WTC11 (cell line): ENCODE results near the gene NELL2. TPM values are rescaled to one million over a fixed set of nuclear protein-coding genes. Genes with fewer than 3 reads are reported as not detected.

Experiments
- ATAC-seq: fragments of 200-7000 bp; cut with Tn5 transposase; 2 replicates; pipeline ENCODE4 v1.10.0; 2021; ENCODE audit warnings: mild to moderate bottlenecking, moderate library complexity
- CTCF ChIA-PET: fragments of 300-600 bp; sonication (Branson Sonifier 250); formaldehyde crosslinking; loops from one replicate; lab custom pipeline; 2021; ENCODE audit warnings: antibody characterized with exemption; lab: Charles Lee
- POLR2A ChIA-PET: fragments of 350-600 bp; sonication (Branson Sonifier 250); formaldehyde crosslinking; loops from one replicate; lab custom pipeline; 2021; ENCODE audit warnings: antibody characterized with exemption; lab: Charles Lee
- DNase-seq: peaks from one replicate; pipeline ENCODE4 v3.0.0; 2021; ENCODE audit warnings: low spot score
- H3K27ac Mint-ChIP-seq: 2 replicates; pipeline ENCODE4 v1.8.0; 2021; ENCODE audit warnings: mixed read lengths
- H3K27me3 Mint-ChIP-seq: 2 replicates; pipeline ENCODE4 v1.8.0; 2021; ENCODE audit warnings: low read depth, mild to moderate bottlenecking, moderate library complexity, mixed read lengths
- H3K36me3 Mint-ChIP-seq: 2 replicates; pipeline ENCODE4 v1.8.0; 2021; ENCODE audit warnings: mixed read lengths
- H3K4me1 Mint-ChIP-seq: 2 replicates; pipeline ENCODE4 v1.8.0; 2022; ENCODE audit warnings: mixed read lengths
- H3K4me3 Mint-ChIP-seq: 2 replicates; pipeline ENCODE4 v1.8.0; 2021; ENCODE audit warnings: mild to moderate bottlenecking, moderate library complexity, mixed read lengths
- H3K9me3 Mint-ChIP-seq: 2 replicates; pipeline ENCODE4 v1.8.0; 2021; ENCODE audit warnings: mixed read lengths
- FOXK1 ChIP-seq: sonication (generic); formaldehyde crosslinking; IDR thresholded peaks from 2 replicates; pipeline ENCODE4 v1.8.0; 2022; ENCODE audit warnings: mild to moderate bottlenecking, moderate library complexity, missing genetic modification reagents
- MXD4 ChIP-seq: fragments of 250-450 bp; sonication (Bioruptor Pico); IDR thresholded peaks from 2 replicates; pipeline ENCODE4 v1.8.0; 2021; ENCODE audit warnings: mild to moderate bottlenecking, moderate library complexity, borderline replicate concordance
- MYBL2 ChIP-seq: sonication (generic); formaldehyde crosslinking; IDR thresholded peaks from 2 replicates; pipeline ENCODE4 v1.8.1; 2023; ENCODE audit warnings: mild to moderate bottlenecking, moderate library complexity, missing genetic modification reagents
- NFYB ChIP-seq: sonication (generic); formaldehyde crosslinking; conservative IDR thresholded peaks from 2 replicates; pipeline ENCODE4 v1.8.0; 2022; ENCODE audit warnings: low read depth, missing genetic modification reagents
- OVOL2 ChIP-seq: fragments of 250-450 bp; sonication (Bioruptor Pico); IDR thresholded peaks from 2 replicates; pipeline ENCODE4 v1.9.0; 2021; ENCODE audit warnings: mild to moderate bottlenecking, borderline replicate concordance
- SMAD3 ChIP-seq: sonication (generic); formaldehyde crosslinking; IDR thresholded peaks from 2 replicates; pipeline ENCODE4 v1.8.0; 2022; ENCODE audit warnings: missing genetic modification reagents, mild to moderate bottlenecking, borderline replicate concordance
- SMAD4 ChIP-seq: sonication (generic); formaldehyde crosslinking; IDR thresholded peaks from 2 replicates; pipeline ENCODE4 v1.8.0; 2022; ENCODE audit warnings: mild to moderate bottlenecking, missing genetic modification reagents
- SOX15 ChIP-seq: fragments of 250-450 bp; sonication (Bioruptor Pico); IDR thresholded peaks from 2 replicates; pipeline ENCODE4 v1.9.0; 2021; ENCODE audit warnings: mild to moderate bottlenecking
- TEAD4 ChIP-seq: sonication (generic); formaldehyde crosslinking; IDR thresholded peaks from 2 replicates; pipeline ENCODE4 v1.8.0; 2022; ENCODE audit warnings: mild to moderate bottlenecking, missing genetic modification reagents
- ZBTB21 ChIP-seq: sonication (generic); formaldehyde crosslinking; IDR thresholded peaks from 2 replicates; pipeline ENCODE4 v1.8.1; 2023; ENCODE audit warnings: mild to moderate bottlenecking, missing genetic modification reagents, borderline replicate concordance
- ZNF121 ChIP-seq: sonication (generic); formaldehyde crosslinking; IDR thresholded peaks from 2 replicates; pipeline ENCODE4 v1.8.0; 2023; ENCODE audit warnings: missing genetic modification reagents
- ZNF219 ChIP-seq: sonication (generic); formaldehyde crosslinking; IDR thresholded peaks from 2 replicates; pipeline ENCODE4 v1.8.0; 2023; ENCODE audit warnings: missing genetic modification reagents, mild to moderate bottlenecking, borderline replicate concordance
- ZNF423 ChIP-seq: fragments of 250-450 bp; sonication (Bioruptor Pico); IDR thresholded peaks from 2 replicates; pipeline ENCODE4 v2.1.2; 2022; ENCODE audit warnings: mild to moderate bottlenecking, moderate library complexity
- total RNA-seq: library from RNA; stranded (reverse); gene quantifications from 3 replicates; pipeline ENCODE4 v1.2.3, GENCODE V29; 2021
- TF ChIP-seq, protein P1 (sequence below): fragments of 250-450 bp; sonication (Bioruptor Pico); IDR thresholded peaks from 2 replicates; pipeline ENCODE4 v1.9.0; 2021; ENCODE audit warnings: mild to moderate bottlenecking
- TF ChIP-seq, protein P2 (sequence below): sonication (generic); formaldehyde crosslinking; conservative IDR thresholded peaks from 2 replicates; pipeline ENCODE4 v1.8.1; 2022; ENCODE audit warnings: mild to moderate bottlenecking, missing genetic modification reagents
- TF ChIP-seq, protein P3 (sequence below): fragments of 250-450 bp; sonication (Bioruptor Pico); IDR thresholded peaks from 2 replicates; pipeline ENCODE4 v1.9.0; 2021; ENCODE audit warnings: mild to moderate bottlenecking
- TF ChIP-seq, protein P4 (sequence below): sonication (generic); formaldehyde crosslinking; IDR thresholded peaks from 2 replicates; pipeline ENCODE4 v1.8.1; 2023; ENCODE audit warnings: mild to moderate bottlenecking, missing genetic modification reagents

Gene NELL2
- total RNA-seq, 1 experiment from 2014 or later: 37.4 TPM

DNA sequence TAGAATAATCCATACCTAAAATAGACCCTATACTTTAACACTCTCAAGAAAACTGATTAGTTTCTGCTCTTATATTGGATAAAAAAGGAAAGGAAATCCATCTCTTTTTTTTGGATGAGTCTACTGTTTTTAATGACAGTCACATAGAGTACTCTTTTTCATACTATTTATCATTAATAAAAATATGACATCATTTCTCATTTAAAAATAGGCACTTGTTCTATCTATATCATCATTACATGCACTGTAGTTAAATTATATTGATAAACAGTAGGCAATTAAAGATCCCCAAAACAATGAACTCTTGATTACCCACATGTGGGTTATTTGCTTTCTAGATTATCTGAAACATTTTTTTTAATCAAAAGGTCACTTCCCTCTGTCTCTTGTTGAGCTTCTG, 338.8 kb downstream of the NELL2 start:
- DNase-seq (no peak), ATAC-seq (no peak)
- POLR2A ChIA-PET: no interaction called here
- Mint-ChIP-seq H3K4me3 (no peak overlapping the region), H3K27ac (no peak overlapping the region), H3K36me3 (no peaks in the 10 kb centered on the region), H3K27me3 (no peaks in the 10 kb centered on the region), H3K9me3 (no peaks in the 10 kb centered on the region), H3K4me1 (peaks cover 2% of the 10 kb centered on the region; the same call in 1 of the 2 replicates)
- TF ChIP-seq, protein P1, sequence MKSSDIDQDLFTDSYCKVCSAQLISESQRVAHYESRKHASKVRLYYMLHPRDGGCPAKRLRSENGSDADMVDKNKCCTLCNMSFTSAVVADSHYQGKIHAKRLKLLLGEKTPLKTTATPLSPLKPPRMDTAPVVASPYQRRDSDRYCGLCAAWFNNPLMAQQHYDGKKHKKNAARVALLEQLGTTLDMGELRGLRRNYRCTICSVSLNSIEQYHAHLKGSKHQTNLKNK: no peak
- TF ChIP-seq SMAD4 (CRISPR knock-in tag): no peak
- CTCF ChIA-PET: no interaction called here

DNA sequence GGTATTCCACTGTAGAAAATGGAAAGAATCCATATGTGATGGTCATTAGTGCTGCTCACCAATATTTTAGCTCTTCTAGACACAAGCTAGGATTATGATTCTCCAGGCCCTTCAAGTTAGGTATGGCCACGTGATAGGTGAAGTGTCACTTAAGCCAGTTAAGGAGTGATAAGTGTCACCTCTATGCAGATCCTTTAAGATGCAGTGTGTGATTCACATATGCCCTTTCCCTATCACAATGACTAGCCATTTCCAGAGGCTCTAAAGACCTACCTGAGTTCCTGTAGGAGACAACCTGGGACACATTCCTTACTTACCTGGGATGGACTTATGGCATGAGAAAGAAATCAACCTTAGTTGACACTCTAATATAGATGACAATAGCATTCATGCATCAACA, 343.2 kb downstream of the NELL2 start:
- Mint-ChIP-seq H3K4me1 (peaks cover 18% of the 10 kb centered on the region), H3K36me3 (no peaks in the 10 kb centered on the region), H3K4me3 (no peak overlapping the region), H3K9me3 (no peaks in the 10 kb centered on the region), H3K27ac (no peak overlapping the region), H3K27me3 (no peaks in the 10 kb centered on the region)
- TF ChIP-seq, protein P2, sequence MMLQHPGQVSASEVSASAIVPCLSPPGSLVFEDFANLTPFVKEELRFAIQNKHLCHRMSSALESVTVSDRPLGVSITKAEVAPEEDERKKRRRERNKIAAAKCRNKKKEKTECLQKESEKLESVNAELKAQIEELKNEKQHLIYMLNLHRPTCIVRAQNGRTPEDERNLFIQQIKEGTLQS (CRISPR knock-in tag): no peak
- TF ChIP-seq, protein P3, sequence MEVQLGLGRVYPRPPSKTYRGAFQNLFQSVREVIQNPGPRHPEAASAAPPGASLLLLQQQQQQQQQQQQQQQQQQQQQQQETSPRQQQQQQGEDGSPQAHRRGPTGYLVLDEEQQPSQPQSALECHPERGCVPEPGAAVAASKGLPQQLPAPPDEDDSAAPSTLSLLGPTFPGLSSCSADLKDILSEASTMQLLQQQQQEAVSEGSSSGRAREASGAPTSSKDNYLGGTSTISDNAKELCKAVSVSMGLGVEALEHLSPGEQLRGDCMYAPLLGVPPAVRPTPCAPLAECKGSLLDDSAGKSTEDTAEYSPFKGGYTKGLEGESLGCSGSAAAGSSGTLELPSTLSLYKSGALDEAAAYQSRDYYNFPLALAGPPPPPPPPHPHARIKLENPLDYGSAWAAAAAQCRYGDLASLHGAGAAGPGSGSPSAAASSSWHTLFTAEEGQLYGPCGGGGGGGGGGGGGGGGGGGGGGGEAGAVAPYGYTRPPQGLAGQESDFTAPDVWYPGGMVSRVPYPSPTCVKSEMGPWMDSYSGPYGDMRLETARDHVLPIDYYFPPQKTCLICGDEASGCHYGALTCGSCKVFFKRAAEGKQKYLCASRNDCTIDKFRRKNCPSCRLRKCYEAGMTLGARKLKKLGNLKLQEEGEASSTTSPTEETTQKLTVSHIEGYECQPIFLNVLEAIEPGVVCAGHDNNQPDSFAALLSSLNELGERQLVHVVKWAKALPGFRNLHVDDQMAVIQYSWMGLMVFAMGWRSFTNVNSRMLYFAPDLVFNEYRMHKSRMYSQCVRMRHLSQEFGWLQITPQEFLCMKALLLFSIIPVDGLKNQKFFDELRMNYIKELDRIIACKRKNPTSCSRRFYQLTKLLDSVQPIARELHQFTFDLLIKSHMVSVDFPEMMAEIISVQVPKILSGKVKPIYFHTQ: no peak
- no peak for TF ChIP-seq ZBTB21 (CRISPR knock-in tag)
- no peak for TF ChIP-seq SOX15 (CRISPR knock-in tag)
- TF ChIP-seq FOXK1 (CRISPR knock-in tag): no peak
- no peak for TF ChIP-seq ZNF121 (CRISPR knock-in tag)
- no peak for TF ChIP-seq TEAD4 (CRISPR knock-in tag)
- DNase-seq (no peak), ATAC-seq (no peak)
- ChIA-PET CTCF (interaction anchor here (1.5 kb wide), 1 partner anchor 242 kb away, joined by 3 read pairs; no protein-coding TSS in a partner anchor), POLR2A (no interaction called here)

DNA sequence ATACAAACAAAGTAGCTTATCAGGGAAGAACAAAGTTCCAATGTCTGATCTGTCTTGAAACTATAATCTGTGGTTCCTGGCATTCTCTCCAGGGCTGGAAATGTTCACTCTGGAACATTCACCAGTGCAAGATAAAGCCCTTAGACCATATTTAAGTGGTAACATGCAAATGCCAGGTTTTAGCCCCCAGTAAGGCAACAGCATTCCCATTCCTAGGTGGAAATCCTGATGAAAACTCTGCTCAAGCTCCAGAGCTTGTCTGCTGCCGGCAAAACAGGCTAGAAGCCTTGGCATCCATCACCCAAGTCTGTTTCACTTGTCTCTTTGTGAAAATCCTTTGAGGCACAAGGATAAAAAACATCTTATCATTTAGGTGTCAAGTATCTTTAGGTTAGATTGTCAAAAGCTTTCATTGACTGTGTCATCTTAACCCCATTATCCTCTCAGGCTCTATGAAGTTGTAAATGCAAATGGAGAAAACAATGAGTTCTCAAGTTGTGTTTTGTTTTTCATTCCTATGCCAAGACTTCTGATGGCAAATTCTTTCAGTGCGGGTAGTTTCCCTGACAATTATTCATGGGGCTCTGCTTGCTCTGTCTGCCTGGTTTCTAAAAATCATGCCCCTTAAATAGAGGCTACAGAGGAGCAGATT, 344.7 kb downstream of the NELL2 start:
- H3K4me1 Mint-ChIP-seq: peaks cover 20% of the 10 kb centered on the region
- no peak overlapping the region for H3K4me3 Mint-ChIP-seq
- POLR2A ChIA-PET: no interaction called here
- DNase-seq (no peak), ATAC-seq (no peak; the same call in 1 of the 2 replicates)
- no peaks in the 10 kb centered on the region for H3K9me3 Mint-ChIP-seq
- CTCF ChIA-PET: no interaction called here
- H3K27me3 Mint-ChIP-seq: no peaks in the 10 kb centered on the region
- TF ChIP-seq, protein P4, sequence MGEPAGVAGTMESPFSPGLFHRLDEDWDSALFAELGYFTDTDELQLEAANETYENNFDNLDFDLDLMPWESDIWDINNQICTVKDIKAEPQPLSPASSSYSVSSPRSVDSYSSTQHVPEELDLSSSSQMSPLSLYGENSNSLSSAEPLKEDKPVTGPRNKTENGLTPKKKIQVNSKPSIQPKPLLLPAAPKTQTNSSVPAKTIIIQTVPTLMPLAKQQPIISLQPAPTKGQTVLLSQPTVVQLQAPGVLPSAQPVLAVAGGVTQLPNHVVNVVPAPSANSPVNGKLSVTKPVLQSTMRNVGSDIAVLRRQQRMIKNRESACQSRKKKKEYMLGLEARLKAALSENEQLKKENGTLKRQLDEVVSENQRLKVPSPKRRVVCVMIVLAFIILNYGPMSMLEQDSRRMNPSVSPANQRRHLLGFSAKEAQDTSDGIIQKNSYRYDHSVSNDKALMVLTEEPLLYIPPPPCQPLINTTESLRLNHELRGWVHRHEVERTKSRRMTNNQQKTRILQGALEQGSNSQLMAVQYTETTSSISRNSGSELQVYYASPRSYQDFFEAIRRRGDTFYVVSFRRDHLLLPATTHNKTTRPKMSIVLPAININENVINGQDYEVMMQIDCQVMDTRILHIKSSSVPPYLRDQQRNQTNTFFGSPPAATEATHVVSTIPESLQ: no peak
- no peak overlapping the region for H3K27ac Mint-ChIP-seq
- H3K36me3 Mint-ChIP-seq: 0 out of 2 replicates have a peak, but pooled peaks cover 3% of the 10 kb centered on the region

DNA sequence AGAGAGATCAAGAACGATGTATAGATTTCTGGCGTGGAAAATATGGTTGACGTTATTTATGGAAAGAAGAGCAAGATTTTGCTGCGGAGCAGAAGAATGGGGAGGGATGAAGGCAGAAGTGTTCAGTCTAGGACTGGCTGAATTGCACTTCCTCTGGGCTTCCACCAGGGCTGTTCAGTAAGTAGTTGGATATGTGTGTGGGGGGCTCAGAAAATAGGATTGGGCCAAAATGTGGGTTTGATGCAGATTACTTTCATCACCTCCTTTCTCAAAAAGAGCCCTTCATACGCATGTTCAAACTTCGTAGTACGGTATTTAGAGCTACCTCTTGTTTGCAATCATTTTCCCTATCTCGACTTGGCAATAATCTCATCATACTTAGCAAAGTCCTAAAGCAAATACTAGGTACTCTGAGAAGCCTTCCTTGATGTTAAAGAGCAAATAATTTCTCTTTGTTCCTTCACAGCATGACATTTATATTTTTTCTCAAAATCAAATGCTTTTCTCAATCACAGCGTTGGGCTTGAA, 349.4 kb downstream of the NELL2 start:
- TF ChIP-seq SMAD3 (no peak), MXD4 (CRISPR knock-in tag) (no peak), ZNF423 (CRISPR knock-in tag) (no peak), MYBL2 (no peak), OVOL2 (CRISPR knock-in tag) (no peak), FOXK1 (CRISPR knock-in tag) (no peak), ZNF121 (CRISPR knock-in tag) (no peak), NFYB (CRISPR knock-in tag) (no peak), ZNF219 (CRISPR knock-in tag) (no peak)
- TF ChIP-seq, protein P1: no peak
- H3K36me3 Mint-ChIP-seq: 0 out of 2 replicates have a peak, but pooled peaks cover 3% of the 10 kb centered on the region
- H3K9me3 Mint-ChIP-seq: no peaks in the 10 kb centered on the region
- no peak overlapping the region for H3K4me3 Mint-ChIP-seq
- H3K27me3 Mint-ChIP-seq: no peaks in the 10 kb centered on the region
- no peak overlapping the region for H3K27ac Mint-ChIP-seq
- ATAC-seq: peak; percentile 73
- no peak for DNase-seq
- CTCF ChIA-PET: no interaction called here
- POLR2A ChIA-PET: no interaction called here
- peaks cover 31% of the 10 kb centered on the region for H3K4me1 Mint-ChIP-seq
